ENCODE measurements around the gene LGALS8. TPM values are rescaled to one million over a fixed set of nuclear protein-coding genes. Genes with fewer than 3 reads are reported as not detected.

The LGALS8 gene
- total and polyA plus RNA-seq, 11 donors, result 45.3 to 114 (median 91.4) TPM

GRCh38 chr1:236581528-236581927, 57.7 kb downstream of the LGALS8 start:
- WGBS, 4 donors, result 70 to 81% (median 78%) methylated on average over 2 of the region's 2 CpGs
- DNase-seq (no peak), ATAC-seq (peak; percentile 47 to 54 (median 51))
- Histone ChIP-seq H3K27ac (no peak overlapping the region), H3K4me3 (no peak overlapping the region), H3K27me3 (no peaks in the 10 kb centered on the region), H3K9me3 (no peaks in the 10 kb centered on the region), H3K4me1 (peaks cover 0 to 4% (median 0%) of the 10 kb centered on the region in 12 donors), H3K36me3 (peaks cover 0 to 98% (median 91%) of the 10 kb centered on the region in 9 donors)
- intact Hi-C loops (cut with DNase I), result loop anchor here in 1 of 10 donors (5.0 kb wide), 1 partner anchor 34 kb away; no protein-coding TSS in a partner anchor
- TF ChIP-seq CTCF (IDR thresholded peaks at IDR 0.05) (no peak), POLR2A (IDR thresholded peaks at IDR 0.05) (no peak)

GRCh38 chr1:236589531-236589930, 65.7 kb downstream of the LGALS8 start:
- intact Hi-C loops (cut with DNase I), result no loop called here
- 89 to 95% (median 93%) methylated on average over 4 of the region's 4 CpGs for WGBS, 4 donors
- DNase-seq, result no peak

GRCh38 chr1:236590553-236591150, 66.9 kb downstream of the LGALS8 start:
- Histone ChIP-seq H3K27ac (no peak overlapping the region), H3K4me1 (no peaks in the 10 kb centered on the region), H3K27me3 (no peaks in the 10 kb centered on the region), H3K36me3 (peaks cover 0 to 100% (median 97%) of the 10 kb centered on the region in 9 donors), H3K4me3 (no peak overlapping the region), H3K9me3 (no peaks in the 10 kb centered on the region)
- intact Hi-C loops (cut with DNase I), result loop anchor here in 1 of 10 donors (10.0 kb wide), 1 partner anchor 46 kb away; no protein-coding TSS in a partner anchor
- no peak for ATAC-seq
- no peak for DNase-seq
- WGBS, 4 donors, result 94 to 96% (median 94%) methylated on average over 2 of the region's 2 CpGs
- TF ChIP-seq POLR2A (IDR thresholded peaks at IDR 0.05), result no peak
- TF ChIP-seq CTCF (IDR thresholded peaks at IDR 0.05), result no peak

More at GRCh38 chr1:236589531-236589930, 65.7 kb downstream of the LGALS8 start:
- Histone ChIP-seq H3K27ac (no peak overlapping the region), H3K36me3 (peaks cover 0 to 100% (median 97%) of the 10 kb centered on the region in 9 donors), H3K27me3 (no peaks in the 10 kb centered on the region), H3K4me3 (no peak overlapping the region), H3K9me3 (no peaks in the 10 kb centered on the region), H3K4me1 (no peaks in the 10 kb centered on the region)
- ATAC-seq, result no peak
- TF ChIP-seq CTCF (IDR thresholded peaks at IDR 0.05) (no peak), POLR2A (IDR thresholded peaks at IDR 0.05) (no peak)

GRCh38 chr1:236602171-236602570, 78.4 kb downstream of the LGALS8 start:
- Histone ChIP-seq H3K4me1 (peaks cover 0 to 23% (median 13%) of the 10 kb centered on the region in 12 donors), H3K27me3 (no peaks in the 10 kb centered on the region), H3K36me3 (peaks cover 0 to 54% (median 49%) of the 10 kb centered on the region in 9 donors), H3K27ac (no peak overlapping the region), H3K4me3 (no peak overlapping the region), H3K9me3 (no peaks in the 10 kb centered on the region)
- no peak for ATAC-seq
- intact Hi-C loops (cut with DNase I), result loop anchor here in 8 of 10 donors (5.0 to 10.0 kb wide), 5 partner anchors 173 to 963 kb away; partner anchors contain the start of gene MTR (in 6 of the 8)
- no peak for DNase-seq
- TF ChIP-seq POLR2A (IDR thresholded peaks at IDR 0.05), result no peak
- no peak for TF ChIP-seq CTCF (IDR thresholded peaks at IDR 0.05)

Other genes starting within 250 kb of the LGALS8 start
- 10 to 100 TPM in 3 of 9 donors, 1 to 10 TPM in 6; 6.1 to 11.4 (median 6.9) TPM for gene ERO1B, start 242.0 kb upstream of the LGALS8 start, total RNA-seq
- 10 to 100 TPM in 1 of 2 donors, 1 to 10 TPM in 1; 3.6 to 13.9 TPM for gene ERO1B, start 242.0 kb upstream of the LGALS8 start, polyA plus RNA-seq
- gene EDARADD, start 129.7 kb upstream of the LGALS8 start, total RNA-seq, result 1 to 10 TPM in 8 of 9 donors, under 1 TPM in 1; 0.81 to 2.9 (median 2.2) TPM
- gene EDARADD, start 129.7 kb upstream of the LGALS8 start, polyA plus RNA-seq, result under 1 TPM; 0.35 to 0.91 TPM
- gene HEATR1, start 80.5 kb downstream of the LGALS8 start, total RNA-seq, result 10 to 100 TPM in 5 of 9 donors, 1 to 10 TPM in 4; 6.6 to 17.2 (median 11.8) TPM
- 1 to 10 TPM; 2.4 to 8.3 TPM for gene HEATR1, start 80.5 kb downstream of the LGALS8 start, polyA plus RNA-seq
- gene ACTN2, start 162.5 kb downstream of the LGALS8 start, total RNA-seq, result 1,000 to 10,000 TPM; 1,403 to 4,007 (median 2,928) TPM
- 1,000 to 10,000 TPM; 1,024 to 1,237 TPM for gene ACTN2, start 162.5 kb downstream of the LGALS8 start, polyA plus RNA-seq